ENCODE results near the gene EVI2B.

- TF ChIP-seq CTCF (conservative IDR thresholded peaks at IDR 0.05; ENCODE audit: low read depth, low read length), result no peak
- TF ChIP-seq EZH2phosphoT487 (IDR thresholded peaks at IDR 0.05; ENCODE audit: borderline replicate concordance, low read length), result no peak
These were observed 41.1 kb downstream of the EVI2B start for GRCh38 chr17:31272803-31273202.

Data from PC-3 (cell line).